Psoas muscle (tissue), 8 donors: Measurements from ENCODE around the gene OR5K1. TPM values are rescaled to one million over a fixed set of nuclear protein-coding genes. Genes with fewer than 3 reads are reported as not detected.

Experiments used
- ATAC-seq, 4 donors: fragments of 200-7000 bp; cut with Tn5 transposase; one replicate each; pipeline ENCODE4 v1.9.1; 2020; ENCODE audit warnings: moderate library complexity in 3 of 4, mild to moderate bottlenecking in 2 of 4
- DNase-seq, 2 donors: peaks; one replicate each; pipeline ENCODE4 v3.0.0-alpha.2; 2020
- H3K27ac ChIP-seq: fragments of 200-600 bp; one replicate; pipeline ENCODE4 v1.8.0; 2022
- H3K27me3 ChIP-seq, 3 donors: fragments of 200-600 bp in 1 of 3; one replicate each; pipeline versions ENCODE4 v1.6.1 to v1.8.0; 2013 to 2022; ENCODE audit warnings: low read length in 2 of 3, mild to moderate bottlenecking in 2 of 3, moderate library complexity in 1 of 3; ENCODE audit not compliant: insufficient read depth in 3 of 3
- H3K36me3 ChIP-seq, 2 donors: fragments of 200-600 bp in 1 of 2; one replicate each; pipeline versions ENCODE4 v1.6.1 to v1.8.0; 2013 to 2022; ENCODE audit warnings: low read depth in 1 of 2, mild to moderate bottlenecking in 1 of 2, moderate library complexity in 1 of 2; ENCODE audit not compliant: insufficient read depth in 1 of 2
- H3K4me1 ChIP-seq: fragments of 200-600 bp; one replicate; pipeline ENCODE4 v1.8.0; 2022
- H3K4me3 ChIP-seq: fragments of 200-600 bp; one replicate; pipeline ENCODE4 v1.8.0; 2022; ENCODE audit warnings: mild to moderate bottlenecking
- H3K9me3 ChIP-seq: fragments of 200-600 bp; one replicate; pipeline ENCODE4 v1.8.0; 2022
- CTCF ChIP-seq: fragments of 200-600 bp; IDR thresholded peaks from one replicate; pipeline ENCODE4 v1.8.0; 2022; ENCODE audit warnings: antibody characterized with exemption
- WGBS, 3 donors: extraction: QIAGEN DNeasy Blood & Tissue Kit; methylation state at CpG; one replicate each; pipeline versions ENCODE4 v1.1.6 to v1.1.7; 2013; 5-methylcytosine and 5-hydroxymethylcytosine counted together
- intact Hi-C, 2 donors: fragments of 100-400 bp; cut with DNase I; formaldehyde crosslinking; loops; one replicate each; pipeline versions ENCODE4 v1.11.0 to v1.14.2; 2022
- polyA plus RNA-seq, 3 donors: library from polyadenylated mRNA; stranded (reverse); fragments of 200-250 nt; gene quantifications; one replicate each; pipeline ENCODE4 v1.2.3, GENCODE V29; 2013
- total RNA-seq, 4 donors: library from RNA; stranded (reverse); fragmentation: NEBNext Ultra II Directional in 2 of 4; extraction: Animal tissue kit (Norgen Biotek cat#: 25700) in 2 of 4; gene quantifications; one replicate each; pipeline versions ENCODE4 v1.2.1 to v1.2.4, GENCODE V29; 2021 to 2023
- donor health status: healthy with polysubstance abuse.
- donor health status: DM: no; HTN: no; CAD: no; lungs with moderate emphysema.
- donor health status: Bipolar disorder and iron deficiency.
- donor health status: healthy.
- donor health status: DM: yes; HTN: yes; CAD: no.
- donor health status: DM: no; HTN: no; CAD: no.
- donor health status: DM: no; HTN: no; CAD: no.
- donor health status: DM: yes; HTN: yes; CAD: no.

The OR5K1 gene
- total and polyA plus RNA-seq, 7 donors, result not detected

GRCh38 chr3:98519351-98519750 is 56.4 kb downstream of the OR5K1 start:
- 0 to 98% (median 92%) methylated on average over 1 of the region's 1 CpG for WGBS, 3 donors
- ATAC-seq, result no peak
- intact Hi-C loops, result no loop called here
- Histone ChIP-seq H3K4me1 (peaks cover 29% of the 10 kb centered on the region), H3K27ac (no peak overlapping the region), H3K27me3 (no peaks in the 10 kb centered on the region), H3K9me3 (no peaks in the 10 kb centered on the region), H3K36me3 (peaks cover 11 to 63% of the 10 kb centered on the region in 2 donors), H3K4me3 (no peak overlapping the region)
- no peak for DNase-seq
- no peak for TF ChIP-seq CTCF

GRCh38 chr3:98521897-98522543 is 59.0 kb downstream of the OR5K1 start:
- peak; percentile 53 to 75 (median 69) for ATAC-seq
- 0 to 1% (median 1%) methylated on average over 16 of the region's 16 CpGs for WGBS, 3 donors
- Histone ChIP-seq H3K9me3 (no peaks in the 10 kb centered on the region), H3K36me3 (peaks cover 8 to 40% of the 10 kb centered on the region in 2 donors), H3K4me3 (peak overlapping the region; percentile 87), H3K27me3 (no peaks in the 10 kb centered on the region), H3K4me1 (peaks cover 29% of the 10 kb centered on the region), H3K27ac (peak overlapping the region; percentile 96)
- no peak for TF ChIP-seq CTCF
- intact Hi-C loops, result no loop called here
- peak; percentile 26 to 52 for DNase-seq

Other genes starting within 250 kb of the OR5K1 start
- gene OR5H6, start 199.0 kb upstream of the OR5K1 start, total RNA-seq, result not detected
- gene OR5H6, start 199.0 kb upstream of the OR5K1 start, polyA plus RNA-seq, result not detected
- gene OR5H2, start 180.7 kb upstream of the OR5K1 start, total RNA-seq, result not detected
- gene OR5H2, start 180.7 kb upstream of the OR5K1 start, polyA plus RNA-seq, result not detected
- gene OR5K4, start 109.3 kb upstream of the OR5K1 start, total RNA-seq, result not detected
- gene OR5K4, start 109.3 kb upstream of the OR5K1 start, polyA plus RNA-seq, result not detected
- not detected for gene OR5K3, start 72.5 kb upstream of the OR5K1 start, total RNA-seq
- gene OR5K3, start 72.5 kb upstream of the OR5K1 start, polyA plus RNA-seq, result not detected
- not detected for gene OR5K2, start 34.5 kb downstream of the OR5K1 start, total RNA-seq
- not detected for gene OR5K2, start 34.5 kb downstream of the OR5K1 start, polyA plus RNA-seq
- 10 to 100 TPM; 48.1 to 71.1 (median 57.1) TPM for gene CLDND1, start 59.7 kb downstream of the OR5K1 start, total RNA-seq
- gene CLDND1, start 59.7 kb downstream of the OR5K1 start, polyA plus RNA-seq, result 10 to 100 TPM; 50.8 to 78.9 (median 77.5) TPM
- not detected for gene GPR15, start 68.8 kb downstream of the OR5K1 start, total RNA-seq
- not detected for gene GPR15, start 68.8 kb downstream of the OR5K1 start, polyA plus RNA-seq
- gene CPOX, start 130.4 kb downstream of the OR5K1 start, total RNA-seq, result 1 to 10 TPM; 6.1 to 9.4 (median 7.0) TPM
- gene CPOX, start 130.4 kb downstream of the OR5K1 start, polyA plus RNA-seq, result 10 to 100 TPM in 1 of 3 donors, 1 to 10 TPM in 2; 5.8 to 16.4 (median 7.4) TPM